Stimulated activated naive CD8-positive, alpha-beta T cell treated with anti-CD3 and anti-CD28 coated beads, Interleukin-15, amount 100 ng/mL, for 72 hours (primary cell): ENCODE measurements around the gene DOCK6.

Source experiments
- ATAC-seq: fragments of 150-1000 bp; cut with Tn5 transposase; 2 replicates; pipeline ENCODE4 v1.10.0; 2021; ENCODE audit warnings: mild to moderate bottlenecking, moderate library complexity
- DNase-seq, 2 donors: peaks; one replicate each; pipeline ENCODE4 v3.0.0; 2021 to 2022
- H3K27ac Mint-ChIP-seq, 2 donors: one replicate each; pipeline ENCODE4 v1.8.0; 2022; ENCODE audit warnings: mild to moderate bottlenecking in 2 of 2, mixed read lengths in 2 of 2, moderate library complexity in 2 of 2
- H3K27me3 Mint-ChIP-seq: one replicate; pipeline ENCODE4 v1.8.0; 2022; ENCODE audit warnings: mixed read lengths
- H3K4me1 Mint-ChIP-seq: one replicate; pipeline ENCODE4 v1.8.0; 2022; ENCODE audit warnings: mild to moderate bottlenecking, mixed read lengths
- H3K4me3 Mint-ChIP-seq, 2 donors: one replicate each; pipeline ENCODE4 v1.8.0; 2022; ENCODE audit warnings: mild to moderate bottlenecking in 2 of 2, mixed read lengths in 2 of 2, moderate library complexity in 1 of 2
- H3K9me3 Mint-ChIP-seq, 2 donors: one replicate each; pipeline ENCODE4 v1.8.0; 2022; ENCODE audit warnings: mixed read lengths in 2 of 2

DOCK6 gene

GRCh38 chr19:11200931-11201330, 61.4 kb downstream of the DOCK6 start:
- H3K27me3 Mint-ChIP-seq: peaks cover 45% of the 10 kb centered on the region
- ATAC-seq (no peak), DNase-seq (no peak)
- H3K4me1 Mint-ChIP-seq: peaks cover 22% of the 10 kb centered on the region
- H3K9me3 Mint-ChIP-seq: no peaks in the 10 kb centered on the region
- H3K27ac Mint-ChIP-seq: no peak overlapping the region
- no peak overlapping the region for H3K4me3 Mint-ChIP-seq

GRCh38 chr19:11200015-11200574, 62.2 kb downstream of the DOCK6 start:
- ATAC-seq: no peak
- no peak for DNase-seq
- H3K4me3 Mint-ChIP-seq: no peak overlapping the region
- peaks cover 49% of the 10 kb centered on the region for H3K27me3 Mint-ChIP-seq
- no peaks in the 10 kb centered on the region for H3K9me3 Mint-ChIP-seq
- H3K4me1 Mint-ChIP-seq: peaks cover 29% of the 10 kb centered on the region
- H3K27ac Mint-ChIP-seq: no peak overlapping the region

DNA sequence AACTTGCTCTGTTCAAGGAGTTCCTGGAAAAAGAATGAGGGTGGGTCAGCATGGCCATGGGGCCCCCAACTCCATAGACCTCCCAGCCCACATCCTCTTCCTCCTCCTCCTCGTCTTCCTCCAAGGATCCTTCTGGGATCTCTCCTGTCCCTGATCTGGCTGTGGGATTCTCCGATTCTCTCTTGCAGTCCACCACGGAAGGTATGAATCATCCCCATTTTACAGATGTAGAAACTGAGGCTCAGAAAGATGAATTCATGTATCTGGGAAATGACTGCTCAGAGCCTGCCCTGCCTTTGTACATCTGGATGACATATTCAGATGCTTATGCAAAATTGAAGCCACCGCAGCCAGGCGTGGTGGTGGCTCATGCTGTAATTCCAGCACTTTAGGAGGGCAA, 62.8 kb downstream of the DOCK6 start:
- no peaks in the 10 kb centered on the region for H3K9me3 Mint-ChIP-seq
- DNase-seq: no peak
- peaks cover 44% of the 10 kb centered on the region for H3K27me3 Mint-ChIP-seq
- peaks cover 28% of the 10 kb centered on the region for H3K4me1 Mint-ChIP-seq
- no peak overlapping the region for H3K27ac Mint-ChIP-seq
- H3K4me3 Mint-ChIP-seq: no peak overlapping the region
- no peak for ATAC-seq

DNA sequence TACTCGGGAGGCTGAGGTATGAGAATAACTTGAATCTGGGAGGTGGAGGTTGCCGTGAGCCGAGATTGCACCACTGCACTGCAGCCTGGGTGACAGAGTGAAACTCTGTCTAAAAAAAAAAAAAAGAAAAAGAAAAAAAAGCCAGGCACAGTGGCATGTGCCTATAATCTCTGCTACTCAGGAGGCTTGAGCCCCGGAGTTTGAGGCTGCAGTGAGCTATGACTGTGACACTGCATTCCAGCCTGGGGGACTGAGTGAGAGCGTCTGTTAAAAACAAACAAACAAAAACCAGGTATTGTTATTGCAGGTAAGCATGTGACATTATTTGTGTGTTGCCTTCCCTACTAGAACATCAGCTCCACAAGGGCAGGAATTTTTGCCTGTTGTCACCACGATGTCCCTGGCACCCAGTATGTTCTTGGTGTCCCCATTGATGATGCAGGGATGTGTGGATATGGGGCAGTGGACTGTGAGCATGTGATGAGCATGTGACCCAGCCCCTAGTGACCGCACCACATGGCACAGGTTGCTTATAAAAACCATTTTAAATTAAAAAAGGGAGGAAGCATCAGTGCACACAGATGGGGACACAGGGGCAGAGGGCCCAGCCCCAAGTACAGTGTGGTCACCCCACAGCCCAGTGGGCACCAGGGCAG, 63.4 kb downstream of the DOCK6 start:
- DNase-seq (no peak), ATAC-seq (no peak)
- Mint-ChIP-seq H3K27me3 (peaks cover 38% of the 10 kb centered on the region), H3K9me3 (no peaks in the 10 kb centered on the region), H3K4me3 (no peak overlapping the region), H3K4me1 (peaks cover 23% of the 10 kb centered on the region), H3K27ac (no peak overlapping the region)

DNA sequence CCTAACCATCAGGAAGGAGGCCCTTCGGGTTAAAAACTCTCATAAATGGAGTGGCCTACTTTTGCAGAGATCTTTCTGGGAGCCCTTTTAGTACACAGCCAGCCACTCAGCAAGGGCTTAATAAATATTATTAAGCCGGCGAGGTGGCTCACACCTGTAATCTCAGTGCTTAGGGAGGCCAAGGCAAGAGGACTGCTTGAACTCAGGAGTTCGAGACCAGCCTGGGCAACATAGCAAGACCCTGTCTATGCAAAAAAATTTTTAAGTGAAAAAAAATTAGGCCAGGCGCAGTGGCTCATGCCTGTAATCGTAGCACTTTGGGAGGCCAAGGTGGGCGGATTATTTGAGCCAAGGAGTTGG, 64.2 kb downstream of the DOCK6 start:
- H3K27me3 Mint-ChIP-seq: peaks cover 30% of the 10 kb centered on the region
- peaks cover 23% of the 10 kb centered on the region for H3K4me1 Mint-ChIP-seq
- no peaks in the 10 kb centered on the region for H3K9me3 Mint-ChIP-seq
- DNase-seq (no peak), ATAC-seq (no peak)
- peak overlapping the region; percentile 56 to 77 for H3K4me3 Mint-ChIP-seq
- no peak overlapping the region for H3K27ac Mint-ChIP-seq

DNA sequence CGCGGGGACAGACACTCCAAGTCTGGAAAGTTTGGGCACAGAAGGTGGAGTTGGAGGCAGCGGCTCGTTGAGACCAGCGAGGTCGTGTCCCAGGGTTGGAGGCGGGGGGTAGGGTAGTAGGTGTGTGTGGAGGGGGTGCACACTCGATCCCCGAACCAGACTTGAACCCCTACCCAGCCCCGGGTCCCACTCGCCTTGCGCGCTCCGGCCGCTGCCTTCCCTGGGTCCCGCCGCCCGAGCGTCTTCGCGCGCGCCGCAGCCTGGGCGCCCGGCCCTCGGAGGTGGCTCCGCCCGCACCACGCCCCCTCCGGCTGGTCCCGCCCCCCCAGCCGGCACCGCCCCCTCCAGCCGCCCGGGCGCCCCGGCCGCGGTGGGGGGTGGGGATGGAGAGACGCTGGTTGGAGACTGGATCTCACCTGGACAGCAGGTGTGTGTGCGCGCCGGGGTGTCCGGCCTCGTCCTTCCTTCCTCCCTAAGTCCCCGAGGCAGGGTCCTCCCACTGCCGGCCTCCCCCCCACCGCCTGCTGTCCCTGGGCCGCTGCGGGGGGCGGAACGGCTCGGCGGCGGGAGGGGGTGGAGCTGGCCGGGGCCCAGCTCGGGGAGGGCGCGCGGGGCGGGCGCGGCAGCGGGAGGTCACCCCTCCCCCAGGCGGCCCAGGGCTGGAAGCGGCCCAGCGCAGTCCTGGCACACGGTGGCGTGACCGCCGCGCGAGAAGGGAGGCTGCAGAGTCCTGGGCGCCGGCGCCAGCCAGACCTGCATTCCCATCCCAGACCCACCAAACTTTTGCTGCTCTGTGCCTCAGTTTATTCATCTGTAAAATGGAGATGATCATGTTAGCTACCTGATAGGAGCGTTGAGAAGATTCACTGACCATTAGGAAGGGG, 64.8 kb downstream of the DOCK6 start, which contains the start of gene KANK2:
TSS of gene KANK2 (minus strand) at position 255 of the 884 bp plus-strand sequence. CDS start 3,034 bp downstream, outside the sequence.
- peak; percentile 73 to 84 for DNase-seq
- H3K9me3 Mint-ChIP-seq: no peaks in the 10 kb centered on the region
- peak; percentile 88 for ATAC-seq
- no peak within 1 kb of the TSS for H3K27ac Mint-ChIP-seq
- peak within 1 kb of the TSS; percentile 73 to 79 for H3K4me3 Mint-ChIP-seq
- H3K4me1 Mint-ChIP-seq: peaks cover 23% of the 10 kb centered on the region
- H3K27me3 Mint-ChIP-seq: peaks cover 24% of the 10 kb centered on the region

DNA sequence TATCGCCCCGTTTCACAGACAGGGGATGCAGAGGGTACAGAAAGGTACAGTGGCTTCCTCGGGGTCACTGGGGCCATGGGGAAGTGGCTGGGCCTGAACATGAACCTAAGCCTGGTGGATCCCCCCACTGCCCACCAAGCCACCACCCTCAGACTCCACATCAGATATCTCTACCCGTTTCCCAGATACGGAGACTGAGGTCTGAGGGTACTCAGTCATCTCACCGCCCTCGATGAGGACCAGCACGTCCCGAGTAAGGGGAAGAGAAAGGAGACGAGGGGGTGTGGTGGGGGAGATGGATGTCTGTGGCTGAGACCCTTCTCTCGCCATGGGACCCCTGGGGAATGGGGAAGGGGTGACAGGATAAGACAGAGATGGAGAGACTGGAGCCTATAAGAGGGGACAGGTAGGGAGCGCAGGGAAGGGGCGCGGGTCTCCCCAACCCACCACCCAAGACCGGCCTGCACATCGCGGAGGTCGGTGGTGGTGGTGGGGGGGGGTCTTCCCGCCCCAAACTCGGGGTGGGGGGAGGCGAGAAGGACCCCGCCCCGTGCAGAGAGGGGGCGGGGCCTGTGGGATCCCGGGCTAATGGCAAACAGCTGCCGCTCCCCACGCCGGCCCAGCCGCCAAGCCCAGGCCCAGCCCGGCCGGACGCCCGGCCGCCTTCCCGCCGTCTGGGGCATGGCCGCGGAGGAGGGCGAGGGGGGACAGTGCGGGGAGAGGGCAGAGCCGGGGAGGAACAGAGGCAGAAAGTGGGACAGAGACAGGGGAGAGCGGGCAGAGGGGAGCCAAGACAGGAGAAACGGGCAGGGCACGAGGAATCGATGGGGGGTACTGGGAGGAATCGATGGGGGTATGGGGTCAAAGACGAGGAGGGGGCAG, 65.7 kb downstream of the DOCK6 start:
- DNase-seq (no peak), ATAC-seq (peak; percentile 10)
- Mint-ChIP-seq H3K27me3 (peaks cover 23% of the 10 kb centered on the region), H3K4me3 (peak overlapping the region; percentile 73 to 79), H3K9me3 (no peaks in the 10 kb centered on the region), H3K27ac (no peak overlapping the region), H3K4me1 (peaks cover 23% of the 10 kb centered on the region)

GRCh38 chr19:11195681-11196080, 66.6 kb downstream of the DOCK6 start:
- peaks cover 23% of the 10 kb centered on the region for H3K4me1 Mint-ChIP-seq

GRCh38 chr19:11194656-11195558, 67.4 kb downstream of the DOCK6 start:
- Mint-ChIP-seq H3K4me3 (no peak overlapping the region), H3K27ac (no peak overlapping the region), H3K9me3 (no peaks in the 10 kb centered on the region), H3K4me1 (peaks cover 23% of the 10 kb centered on the region), H3K27me3 (peaks cover 23% of the 10 kb centered on the region)
- DNase-seq: no peak
- no peak for ATAC-seq

More at GRCh38 chr19:11195681-11196080, 66.6 kb downstream of the DOCK6 start:
- Mint-ChIP-seq H3K4me3 (no peak overlapping the region), H3K27ac (no peak overlapping the region), H3K27me3 (peaks cover 23% of the 10 kb centered on the region), H3K9me3 (no peaks in the 10 kb centered on the region)
- ATAC-seq (no peak), DNase-seq (no peak)

DNA sequence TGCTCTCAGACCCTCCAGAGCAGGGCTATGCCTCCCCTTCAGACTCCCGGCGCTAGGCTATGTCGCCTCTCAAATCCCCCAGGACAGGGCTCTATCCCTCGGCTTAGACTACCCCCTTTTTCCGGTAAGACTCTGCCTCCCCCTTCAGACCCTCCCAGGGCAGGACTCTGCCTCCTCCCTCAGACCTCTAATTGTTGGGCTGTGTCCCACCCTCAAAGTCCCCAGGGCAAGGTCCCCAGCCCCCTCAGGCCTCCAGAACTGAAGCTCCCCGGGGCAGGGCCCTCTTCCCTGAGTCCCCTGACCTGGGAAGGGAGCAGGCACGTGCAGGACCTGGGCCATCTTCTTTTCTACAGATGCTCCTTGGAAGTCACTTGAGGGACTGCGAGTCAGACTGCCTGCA, 68.2 kb downstream of the DOCK6 start:
- Mint-ChIP-seq H3K4me1 (peaks cover 23% of the 10 kb centered on the region), H3K9me3 (no peaks in the 10 kb centered on the region), H3K4me3 (no peak overlapping the region), H3K27me3 (peaks cover 23% of the 10 kb centered on the region), H3K27ac (no peak overlapping the region)
- DNase-seq (no peak), ATAC-seq (no peak)

- no peak for ATAC-seq
- DNase-seq: no peak
- H3K27ac Mint-ChIP-seq: no peak overlapping the region
- H3K4me1 Mint-ChIP-seq: peaks cover 23% of the 10 kb centered on the region
- H3K9me3 Mint-ChIP-seq: no peaks in the 10 kb centered on the region
- H3K4me3 Mint-ChIP-seq: no peak overlapping the region
- peaks cover 23% of the 10 kb centered on the region for H3K27me3 Mint-ChIP-seq
Observed at GRCh38 chr19:11192957-11193939, 69.1 kb downstream of the DOCK6 start.

GRCh38 chr19:11191934-11192333, 70.4 kb downstream of the DOCK6 start:
- Mint-ChIP-seq H3K9me3 (no peaks in the 10 kb centered on the region), H3K27me3 (peaks cover 19% of the 10 kb centered on the region), H3K4me1 (peaks cover 19% of the 10 kb centered on the region), H3K4me3 (no peak overlapping the region), H3K27ac (no peak overlapping the region)
- no peak for DNase-seq
- no peak for ATAC-seq

GRCh38 chr19:11191273-11191755, 71.0 kb downstream of the DOCK6 start:
- Mint-ChIP-seq H3K27ac (no peak overlapping the region), H3K27me3 (peaks cover 13% of the 10 kb centered on the region), H3K4me3 (no peak overlapping the region), H3K9me3 (no peaks in the 10 kb centered on the region), H3K4me1 (peaks cover 13% of the 10 kb centered on the region)
- ATAC-seq (no peak), DNase-seq (no peak)
